H1 (cell line): ENCODE measurements around the gene PEPD. TPM values are rescaled to one million over a fixed set of nuclear protein-coding genes. Genes with fewer than 3 reads are reported as not detected.

Source experiments
- CHD1 ChIP-seq: IDR thresholded peaks from 2 replicates; pipeline ENCODE4 v1.6.1; 2012; ENCODE audit warnings: low read depth, low read length, improper control_type of control experiment
- CTBP2 ChIP-seq: IDR thresholded peaks from 2 replicates; pipeline ENCODE4 v1.7.0; 2011; ENCODE audit warnings: borderline replicate concordance, mild to moderate bottlenecking, moderate library complexity, mixed read lengths, low read length; ENCODE audit not compliant: insufficient read depth, insufficient read length
- MAFK ChIP-seq: IDR thresholded peaks from 2 replicates; pipeline ENCODE4 v1.6.1; 2012; ENCODE audit warnings: low read depth, mild to moderate bottlenecking, improper control_type of control experiment, low read length
- POLR2AphosphoS5 ChIP-seq: IDR thresholded peaks from 2 replicates; pipeline ENCODE4 v1.6.1; 2011; ENCODE audit warnings: low read depth, low read length
- RBBP5 ChIP-seq: IDR thresholded peaks from 2 replicates; pipeline ENCODE4 v1.7.1; 2012; ENCODE audit warnings: low read depth, mild to moderate bottlenecking, inconsistent platforms, low read length, moderate library complexity, borderline replicate concordance
- SP1 ChIP-seq: IDR thresholded peaks from 2 replicates; pipeline ENCODE4 v1.6.1; 2011; ENCODE audit warnings: low read depth, low read length
- ZNF274 ChIP-seq: IDR thresholded peaks from 2 replicates; pipeline ENCODE4 v1.7.0; 2012; ENCODE audit warnings: low read length, borderline replicate concordance; ENCODE audit errors: extremely low read depth
- polyA plus RNA-seq, 7 experiments: library from polyadenylated mRNA; depleted of rRNA in 3 of 7; stranded (reverse) in 5 of 7; unstranded in 2 of 7; fragments of >200 nt in 5 of 7; fragments of 200-250 nt in 2 of 7; gene quantifications; 1 replicate in 5 of 7; 2 replicates in 1 of 7; 4 replicates in 1 of 7; pipeline versions ENCODE4 v1.2.1 to v1.2.3, GENCODE V29; 2011 to 2013; ENCODE audit warnings: missing spikeins in 2 of 7, mixed read lengths in 2 of 7
- total RNA-seq: library from RNA; stranded (reverse); fragmentation: NEBNext Ultra II Directional; extraction: Animal tissue kit (Norgen Biotek cat#: 25700); gene quantifications from 2 replicates; pipeline ENCODE4 v1.2.1, GENCODE V29; 2021
- TF ChIP-seq, protein P1 (sequence below): fragments of 300-600 bp; sonication (generic); IDR thresholded peaks from 2 replicates; pipeline ENCODE4 v1.7.1; 2012; ENCODE audit warnings: low read length, moderate library complexity, mild to moderate bottlenecking, inconsistent platforms; ENCODE audit not compliant: insufficient replicate concordance
- TF ChIP-seq, protein P2 (sequence below): IDR thresholded peaks from 2 replicates; pipeline ENCODE4 v1.6.1; 2012; ENCODE audit warnings: inconsistent platforms

PEPD gene
- total and polyA plus RNA-seq, 2 of the 8 experiments (the other 6 are each of a cell fraction or from before 2014, with no cell fraction given) = 84.1 to 178 TPM

DNA sequence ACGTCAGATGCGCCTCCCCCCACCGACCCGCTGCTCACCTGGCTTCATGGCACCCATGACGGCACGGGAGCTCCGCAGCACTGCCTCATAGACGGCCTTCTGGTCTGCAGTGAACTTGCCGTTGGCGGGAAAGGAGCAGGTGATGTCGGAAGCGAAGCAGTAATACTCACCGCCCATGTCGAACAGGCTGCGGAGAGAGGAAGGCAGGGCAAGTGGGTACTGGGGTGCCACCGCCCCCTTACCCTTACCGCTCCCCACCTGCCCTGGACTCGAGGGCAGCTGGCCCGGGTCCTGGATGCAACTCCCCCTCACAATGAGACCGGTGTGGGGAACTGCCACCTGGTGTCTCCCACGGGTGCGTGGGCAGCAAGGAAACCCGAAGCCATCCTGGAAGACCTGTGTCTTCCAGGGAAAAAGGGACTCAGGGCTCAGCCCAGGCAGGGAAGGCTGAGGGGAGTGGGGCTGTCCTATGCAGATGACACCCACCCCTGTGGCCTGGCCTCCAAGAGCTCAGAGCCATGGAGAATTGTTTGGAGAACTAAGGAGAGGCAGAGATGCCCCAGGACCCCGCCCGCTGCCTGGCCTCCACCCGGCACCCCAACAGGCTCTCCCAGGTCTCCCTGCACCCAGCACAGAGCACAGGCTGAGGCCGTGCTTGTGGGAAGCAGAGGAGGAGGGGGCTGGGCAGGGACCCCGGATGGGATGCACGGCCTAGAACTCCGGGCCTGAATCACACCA, 119.7 kb downstream of the PEPD start (continued):
- TF ChIP-seq, protein P1, sequence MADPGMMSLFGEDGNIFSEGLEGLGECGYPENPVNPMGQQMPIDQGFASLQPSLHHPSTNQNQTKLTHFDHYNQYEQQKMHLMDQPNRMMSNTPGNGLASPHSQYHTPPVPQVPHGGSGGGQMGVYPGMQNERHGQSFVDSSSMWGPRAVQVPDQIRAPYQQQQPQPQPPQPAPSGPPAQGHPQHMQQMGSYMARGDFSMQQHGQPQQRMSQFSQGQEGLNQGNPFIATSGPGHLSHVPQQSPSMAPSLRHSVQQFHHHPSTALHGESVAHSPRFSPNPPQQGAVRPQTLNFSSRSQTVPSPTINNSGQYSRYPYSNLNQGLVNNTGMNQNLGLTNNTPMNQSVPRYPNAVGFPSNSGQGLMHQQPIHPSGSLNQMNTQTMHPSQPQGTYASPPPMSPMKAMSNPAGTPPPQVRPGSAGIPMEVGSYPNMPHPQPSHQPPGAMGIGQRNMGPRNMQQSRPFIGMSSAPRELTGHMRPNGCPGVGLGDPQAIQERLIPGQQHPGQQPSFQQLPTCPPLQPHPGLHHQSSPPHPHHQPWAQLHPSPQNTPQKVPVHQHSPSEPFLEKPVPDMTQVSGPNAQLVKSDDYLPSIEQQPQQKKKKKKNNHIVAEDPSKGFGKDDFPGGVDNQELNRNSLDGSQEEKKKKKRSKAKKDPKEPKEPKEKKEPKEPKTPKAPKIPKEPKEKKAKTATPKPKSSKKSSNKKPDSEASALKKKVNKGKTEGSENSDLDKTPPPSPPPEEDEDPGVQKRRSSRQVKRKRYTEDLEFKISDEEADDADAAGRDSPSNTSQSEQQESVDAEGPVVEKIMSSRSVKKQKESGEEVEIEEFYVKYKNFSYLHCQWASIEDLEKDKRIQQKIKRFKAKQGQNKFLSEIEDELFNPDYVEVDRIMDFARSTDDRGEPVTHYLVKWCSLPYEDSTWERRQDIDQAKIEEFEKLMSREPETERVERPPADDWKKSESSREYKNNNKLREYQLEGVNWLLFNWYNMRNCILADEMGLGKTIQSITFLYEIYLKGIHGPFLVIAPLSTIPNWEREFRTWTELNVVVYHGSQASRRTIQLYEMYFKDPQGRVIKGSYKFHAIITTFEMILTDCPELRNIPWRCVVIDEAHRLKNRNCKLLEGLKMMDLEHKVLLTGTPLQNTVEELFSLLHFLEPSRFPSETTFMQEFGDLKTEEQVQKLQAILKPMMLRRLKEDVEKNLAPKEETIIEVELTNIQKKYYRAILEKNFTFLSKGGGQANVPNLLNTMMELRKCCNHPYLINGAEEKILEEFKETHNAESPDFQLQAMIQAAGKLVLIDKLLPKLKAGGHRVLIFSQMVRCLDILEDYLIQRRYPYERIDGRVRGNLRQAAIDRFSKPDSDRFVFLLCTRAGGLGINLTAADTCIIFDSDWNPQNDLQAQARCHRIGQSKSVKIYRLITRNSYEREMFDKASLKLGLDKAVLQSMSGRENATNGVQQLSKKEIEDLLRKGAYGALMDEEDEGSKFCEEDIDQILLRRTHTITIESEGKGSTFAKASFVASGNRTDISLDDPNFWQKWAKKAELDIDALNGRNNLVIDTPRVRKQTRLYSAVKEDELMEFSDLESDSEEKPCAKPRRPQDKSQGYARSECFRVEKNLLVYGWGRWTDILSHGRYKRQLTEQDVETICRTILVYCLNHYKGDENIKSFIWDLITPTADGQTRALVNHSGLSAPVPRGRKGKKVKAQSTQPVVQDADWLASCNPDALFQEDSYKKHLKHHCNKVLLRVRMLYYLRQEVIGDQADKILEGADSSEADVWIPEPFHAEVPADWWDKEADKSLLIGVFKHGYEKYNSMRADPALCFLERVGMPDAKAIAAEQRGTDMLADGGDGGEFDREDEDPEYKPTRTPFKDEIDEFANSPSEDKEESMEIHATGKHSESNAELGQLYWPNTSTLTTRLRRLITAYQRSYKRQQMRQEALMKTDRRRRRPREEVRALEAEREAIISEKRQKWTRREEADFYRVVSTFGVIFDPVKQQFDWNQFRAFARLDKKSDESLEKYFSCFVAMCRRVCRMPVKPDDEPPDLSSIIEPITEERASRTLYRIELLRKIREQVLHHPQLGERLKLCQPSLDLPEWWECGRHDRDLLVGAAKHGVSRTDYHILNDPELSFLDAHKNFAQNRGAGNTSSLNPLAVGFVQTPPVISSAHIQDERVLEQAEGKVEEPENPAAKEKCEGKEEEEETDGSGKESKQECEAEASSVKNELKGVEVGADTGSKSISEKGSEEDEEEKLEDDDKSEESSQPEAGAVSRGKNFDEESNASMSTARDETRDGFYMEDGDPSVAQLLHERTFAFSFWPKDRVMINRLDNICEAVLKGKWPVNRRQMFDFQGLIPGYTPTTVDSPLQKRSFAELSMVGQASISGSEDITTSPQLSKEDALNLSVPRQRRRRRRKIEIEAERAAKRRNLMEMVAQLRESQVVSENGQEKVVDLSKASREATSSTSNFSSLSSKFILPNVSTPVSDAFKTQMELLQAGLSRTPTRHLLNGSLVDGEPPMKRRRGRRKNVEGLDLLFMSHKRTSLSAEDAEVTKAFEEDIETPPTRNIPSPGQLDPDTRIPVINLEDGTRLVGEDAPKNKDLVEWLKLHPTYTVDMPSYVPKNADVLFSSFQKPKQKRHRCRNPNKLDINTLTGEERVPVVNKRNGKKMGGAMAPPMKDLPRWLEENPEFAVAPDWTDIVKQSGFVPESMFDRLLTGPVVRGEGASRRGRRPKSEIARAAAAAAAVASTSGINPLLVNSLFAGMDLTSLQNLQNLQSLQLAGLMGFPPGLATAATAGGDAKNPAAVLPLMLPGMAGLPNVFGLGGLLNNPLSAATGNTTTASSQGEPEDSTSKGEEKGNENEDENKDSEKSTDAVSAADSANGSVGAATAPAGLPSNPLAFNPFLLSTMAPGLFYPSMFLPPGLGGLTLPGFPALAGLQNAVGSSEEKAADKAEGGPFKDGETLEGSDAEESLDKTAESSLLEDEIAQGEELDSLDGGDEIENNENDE = no peak
- TF ChIP-seq CHD1 (no peak), ZNF274 (no peak), POLR2AphosphoS5 (no peak), SP1 (no peak), CTBP2 (no peak), MAFK (no peak), RBBP5 (no peak)
- TF ChIP-seq, protein P2, sequence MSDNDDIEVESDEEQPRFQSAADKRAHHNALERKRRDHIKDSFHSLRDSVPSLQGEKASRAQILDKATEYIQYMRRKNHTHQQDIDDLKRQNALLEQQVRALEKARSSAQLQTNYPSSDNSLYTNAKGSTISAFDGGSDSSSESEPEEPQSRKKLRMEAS = no peak
